NCI-H2081 (cell line): ENCODE measurements around the gene PKD1.

Experiments
- DNase-seq, 2 experiments: peaks; one replicate each; lab custom pipeline; 2025; lab: John Stamatoyannopoulos, UW

The PKD1 gene

GRCh38 chr16:2087748-2088631, 47.7 kb downstream of the PKD1 start:
- no peak for DNase-seq

GRCh38 chr16:2086812-2087747, 48.6 kb downstream of the PKD1 start:
- DNase-seq, result no peak

GRCh38 chr16:2086106-2086742, 49.5 kb downstream of the PKD1 start:
- no peak for DNase-seq

- DNase-seq, result no peak
Observed at GRCh38 chr16:2085669-2086068, 50.0 kb downstream of the PKD1 start.

GRCh38 chr16:2084895-2085625, 50.6 kb downstream of the PKD1 start:
- no peak for DNase-seq

- no peak for DNase-seq
Observed at GRCh38 chr16:2083876-2084780, 51.6 kb downstream of the PKD1 start.

- DNase-seq, result no peak
Observed at GRCh38 chr16:2083409-2083808, 52.3 kb downstream of the PKD1 start.

- DNase-seq, result no peak
Observed at GRCh38 chr16:2082983-2083364, 52.7 kb downstream of the PKD1 start.

- DNase-seq, result no peak
Observed at GRCh38 chr16:2082171-2082982, 53.3 kb downstream of the PKD1 start.

- no peak for DNase-seq
Observed at GRCh38 chr16:2081201-2082084, 54.3 kb downstream of the PKD1 start.

GRCh38 chr16:2079991-2080390, 55.7 kb downstream of the PKD1 start:
- DNase-seq, result no peak

GRCh38 chr16:2079311-2079800, 56.3 kb downstream of the PKD1 start:
- no peak for DNase-seq

GRCh38 chr16:2078691-2079090, 57.0 kb downstream of the PKD1 start:
- DNase-seq, result no peak

GRCh38 chr16:2078096-2078495, 57.6 kb downstream of the PKD1 start:
- no peak for DNase-seq

- no peak for DNase-seq
Observed at GRCh38 chr16:2077696-2078095, 58.0 kb downstream of the PKD1 start.

GRCh38 chr16:2077016-2077415, 58.7 kb downstream of the PKD1 start:
- no peak for DNase-seq

- DNase-seq, result no peak
Observed at GRCh38 chr16:2076072-2076865, 59.4 kb downstream of the PKD1 start.

GRCh38 chr16:2075631-2076030, 60.1 kb downstream of the PKD1 start:
- DNase-seq, result no peak
